Panc1 (cell line): ENCODE results near the gene DOCK8.

Experiments
- CTCF ChIP-seq: fragments of 450-650 bp; IDR thresholded peaks from 2 replicates; pipeline ENCODE4 v1.5.1; 2017; ENCODE audit warnings: mild to moderate bottlenecking
- POLR2AphosphoS5 ChIP-seq: IDR thresholded peaks from 2 replicates; pipeline ENCODE4 v1.6.1; 2012; ENCODE audit warnings: mild to moderate bottlenecking, low read depth, low read length, moderate library complexity
- TF ChIP-seq, protein P1 (sequence below), 2 experiments: IDR thresholded peaks; 2 replicates each; pipeline ENCODE4 v1.6.1; 2011 to 2012; ENCODE audit warnings: low read depth in 2 of 2, control low read depth in 1 of 2, low read length in 1 of 2, mild to moderate bottlenecking in 1 of 2, moderate library complexity in 1 of 2; ENCODE audit not compliant: insufficient read depth in 1 of 2

DNA sequence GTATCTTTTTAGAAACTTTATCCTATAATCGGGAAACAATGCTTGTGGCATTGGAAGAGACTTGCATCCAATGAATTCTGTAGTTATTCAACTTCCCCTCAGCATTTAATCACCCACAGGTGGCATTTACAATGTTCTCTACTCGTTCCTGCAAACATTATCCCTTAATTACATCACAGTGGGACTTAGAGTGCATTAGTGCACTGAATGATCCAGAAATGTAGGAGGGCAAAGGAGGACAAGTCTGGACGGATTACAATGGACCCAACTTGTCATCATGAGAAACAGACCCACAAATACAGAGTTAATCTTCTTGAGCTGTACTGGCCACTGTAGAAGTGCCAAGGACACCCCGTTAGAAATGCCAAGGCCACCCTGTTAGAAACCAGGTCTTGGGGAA is 129.1 kb downstream of the DOCK8 start:
- TF ChIP-seq, protein P1, sequence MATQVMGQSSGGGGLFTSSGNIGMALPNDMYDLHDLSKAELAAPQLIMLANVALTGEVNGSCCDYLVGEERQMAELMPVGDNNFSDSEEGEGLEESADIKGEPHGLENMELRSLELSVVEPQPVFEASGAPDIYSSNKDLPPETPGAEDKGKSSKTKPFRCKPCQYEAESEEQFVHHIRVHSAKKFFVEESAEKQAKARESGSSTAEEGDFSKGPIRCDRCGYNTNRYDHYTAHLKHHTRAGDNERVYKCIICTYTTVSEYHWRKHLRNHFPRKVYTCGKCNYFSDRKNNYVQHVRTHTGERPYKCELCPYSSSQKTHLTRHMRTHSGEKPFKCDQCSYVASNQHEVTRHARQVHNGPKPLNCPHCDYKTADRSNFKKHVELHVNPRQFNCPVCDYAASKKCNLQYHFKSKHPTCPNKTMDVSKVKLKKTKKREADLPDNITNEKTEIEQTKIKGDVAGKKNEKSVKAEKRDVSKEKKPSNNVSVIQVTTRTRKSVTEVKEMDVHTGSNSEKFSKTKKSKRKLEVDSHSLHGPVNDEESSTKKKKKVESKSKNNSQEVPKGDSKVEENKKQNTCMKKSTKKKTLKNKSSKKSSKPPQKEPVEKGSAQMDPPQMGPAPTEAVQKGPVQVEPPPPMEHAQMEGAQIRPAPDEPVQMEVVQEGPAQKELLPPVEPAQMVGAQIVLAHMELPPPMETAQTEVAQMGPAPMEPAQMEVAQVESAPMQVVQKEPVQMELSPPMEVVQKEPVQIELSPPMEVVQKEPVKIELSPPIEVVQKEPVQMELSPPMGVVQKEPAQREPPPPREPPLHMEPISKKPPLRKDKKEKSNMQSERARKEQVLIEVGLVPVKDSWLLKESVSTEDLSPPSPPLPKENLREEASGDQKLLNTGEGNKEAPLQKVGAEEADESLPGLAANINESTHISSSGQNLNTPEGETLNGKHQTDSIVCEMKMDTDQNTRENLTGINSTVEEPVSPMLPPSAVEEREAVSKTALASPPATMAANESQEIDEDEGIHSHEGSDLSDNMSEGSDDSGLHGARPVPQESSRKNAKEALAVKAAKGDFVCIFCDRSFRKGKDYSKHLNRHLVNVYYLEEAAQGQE (IDR thresholded peaks at IDR 0.05; ENCODE audit: insufficient read depth in 1 of 2, low read depth in 2 of 2, low read length in 1 of 2): no peak
- TF ChIP-seq CTCF: no peak
- TF ChIP-seq POLR2AphosphoS5: no peak
